ENCODE measurements around the gene PITPNM3.
"Not testable (repeated sequence)": the region's sequence is repeated elsewhere in the genome, so short reads cannot be mapped to it uniquely, and the experiment has no call there.

The PITPNM3 gene

GRCh38 chr17:6574687-6575595 lies 18.6 kb upstream of the PITPNM3 start:
- DNase-seq: peak; percentile 46

DNA sequence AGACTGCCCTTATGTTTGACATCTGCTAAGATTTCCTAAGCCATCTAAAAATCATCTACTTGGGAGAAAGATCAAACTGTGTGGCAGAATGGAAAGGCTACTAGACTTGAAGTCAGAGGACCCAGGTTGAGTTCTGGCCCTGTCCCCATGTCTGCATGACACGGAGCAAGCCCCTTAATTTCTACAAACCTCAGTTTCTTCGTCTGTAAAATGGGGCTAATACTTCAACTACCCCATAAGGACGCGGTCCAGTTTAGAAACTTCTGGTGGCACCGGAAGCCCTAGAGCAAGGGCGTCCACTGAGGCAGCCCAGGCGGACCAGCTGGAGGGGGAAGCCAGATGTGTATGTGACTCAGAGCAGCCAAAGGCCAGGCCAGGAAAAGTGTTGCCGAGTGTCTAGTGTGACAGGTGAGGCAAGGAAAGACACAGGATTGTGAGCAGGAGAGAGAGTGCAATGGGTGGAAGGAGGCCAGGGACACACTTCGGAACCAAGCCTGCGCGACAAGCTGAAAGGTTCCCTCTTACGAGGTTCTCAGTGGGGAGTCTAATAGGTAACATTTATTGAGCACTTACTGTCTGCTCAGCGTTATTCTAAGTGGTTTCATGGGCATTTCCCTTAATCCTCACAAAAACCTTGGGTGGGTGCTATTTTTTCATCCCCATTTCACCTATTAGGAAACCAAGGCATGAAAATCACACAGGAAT lies 17.8 kb upstream of the PITPNM3 start:
- no peak for DNase-seq

GRCh38 chr17:6573495-6573894 lies 17.1 kb upstream of the PITPNM3 start:
- not testable (repeated sequence) for DNase-seq

- no peak for DNase-seq
These were observed 16.6 kb upstream of the PITPNM3 start for GRCh38 chr17:6572972-6573370.

- DNase-seq: no peak
These were observed 15.1 kb upstream of the PITPNM3 start for GRCh38 chr17:6571452-6571781.

DNA sequence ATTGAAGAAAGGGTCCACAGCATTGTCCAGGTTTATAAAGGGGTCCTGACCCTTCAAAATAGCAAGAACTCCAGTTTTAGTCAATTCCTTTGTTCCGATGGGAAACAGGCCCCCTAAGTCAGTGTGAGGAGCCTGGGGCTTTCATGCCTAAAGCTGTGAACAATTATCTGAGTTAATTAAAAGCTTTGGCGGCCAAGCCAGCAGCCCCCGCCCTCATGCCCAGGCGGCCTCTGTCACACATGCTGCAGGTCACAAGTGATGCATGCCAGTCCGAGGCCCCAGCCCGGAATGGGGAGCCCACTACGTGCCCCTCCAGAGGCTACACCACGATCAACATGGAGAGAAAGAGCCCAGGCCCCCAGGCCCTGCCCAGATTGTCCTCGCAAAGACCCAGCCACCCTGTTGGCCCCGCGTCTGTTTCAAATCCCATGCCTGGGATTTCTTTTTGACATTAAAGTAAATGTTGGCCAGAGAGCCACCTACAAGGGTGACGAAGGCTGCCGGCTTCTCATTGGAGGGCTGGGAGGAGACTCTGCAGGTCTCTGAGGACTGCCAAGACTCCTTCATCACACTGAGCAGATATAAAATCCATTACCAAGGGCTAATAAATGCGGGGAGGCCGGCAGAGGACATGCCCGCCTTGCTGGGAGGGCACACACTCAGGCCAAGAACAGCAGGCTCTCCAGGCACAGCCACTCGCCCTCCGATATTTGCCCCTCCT lies 14.5 kb upstream of the PITPNM3 start:
- DNase-seq: no peak

DNA sequence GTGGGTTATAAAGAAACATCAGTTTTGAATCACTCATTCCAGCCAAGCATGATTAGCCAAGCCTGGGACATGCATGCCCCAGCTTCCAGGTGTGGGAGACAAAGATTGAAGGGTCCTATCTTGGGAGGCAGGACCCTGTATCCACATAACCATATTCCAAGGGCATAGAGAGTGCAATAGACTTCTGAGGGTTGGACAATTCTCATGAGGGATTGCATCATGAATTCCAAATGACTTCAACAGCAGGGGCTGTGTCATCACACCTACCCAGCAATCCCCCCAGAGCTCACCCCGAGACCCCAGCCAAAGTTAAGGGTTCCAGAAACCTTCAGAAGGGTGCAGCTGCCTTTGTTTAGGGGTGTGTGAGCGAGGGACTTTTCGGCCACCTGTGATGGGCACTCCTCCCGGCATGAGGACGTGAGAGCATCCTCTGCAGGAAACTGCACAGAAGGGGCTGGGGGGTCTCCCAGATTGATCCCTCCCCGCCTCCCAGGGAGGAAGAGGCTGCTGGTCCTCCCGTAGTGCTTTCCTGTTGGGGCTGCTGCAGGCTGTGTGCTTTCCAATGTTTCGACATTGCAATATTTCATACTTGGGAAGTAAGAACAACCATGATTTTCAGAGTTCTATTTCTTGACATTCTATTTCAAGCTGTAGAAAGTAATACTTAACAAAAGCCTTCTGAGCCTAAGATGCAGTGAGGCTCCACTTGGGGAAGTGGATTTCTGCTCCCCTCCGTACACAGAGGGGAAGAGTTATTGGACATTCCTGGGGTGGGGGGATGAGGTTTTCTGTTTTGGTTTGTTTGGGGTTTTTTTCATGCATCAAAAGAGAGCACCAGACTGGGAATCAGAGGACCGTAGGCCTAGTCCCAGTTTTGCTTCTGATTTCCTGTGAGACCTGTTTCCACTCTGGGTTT lies 13.3 kb upstream of the PITPNM3 start:
- no peak for DNase-seq

DNA sequence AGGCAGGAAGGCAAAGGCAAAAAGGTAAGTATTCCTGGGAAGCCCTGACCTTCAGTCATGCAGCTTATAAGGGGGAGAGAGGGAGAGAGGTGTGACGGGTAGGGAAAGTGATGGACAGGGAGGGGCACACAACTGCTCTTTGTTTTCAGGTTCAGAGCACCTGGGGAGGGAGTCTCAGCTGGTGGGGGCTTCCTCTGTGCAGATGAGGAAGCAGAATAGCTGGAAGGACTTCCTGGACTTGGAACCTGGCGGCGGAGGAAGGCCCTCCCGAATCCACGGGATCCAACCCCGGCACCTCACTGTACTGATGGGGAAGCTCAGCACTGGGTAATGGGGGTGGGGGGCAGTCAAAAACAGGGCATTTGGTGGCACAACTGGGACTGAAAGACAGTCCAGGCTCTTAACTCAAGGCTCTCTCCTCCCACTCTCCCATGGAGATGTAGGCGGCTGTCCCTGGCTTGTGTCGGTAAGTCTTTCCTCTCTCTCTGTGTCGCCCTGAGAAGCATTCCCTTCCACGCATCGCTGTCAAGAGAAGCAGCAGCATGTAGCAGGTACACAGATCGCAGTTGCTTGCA lies 11.9 kb upstream of the PITPNM3 start:
- no peak for DNase-seq

DNA sequence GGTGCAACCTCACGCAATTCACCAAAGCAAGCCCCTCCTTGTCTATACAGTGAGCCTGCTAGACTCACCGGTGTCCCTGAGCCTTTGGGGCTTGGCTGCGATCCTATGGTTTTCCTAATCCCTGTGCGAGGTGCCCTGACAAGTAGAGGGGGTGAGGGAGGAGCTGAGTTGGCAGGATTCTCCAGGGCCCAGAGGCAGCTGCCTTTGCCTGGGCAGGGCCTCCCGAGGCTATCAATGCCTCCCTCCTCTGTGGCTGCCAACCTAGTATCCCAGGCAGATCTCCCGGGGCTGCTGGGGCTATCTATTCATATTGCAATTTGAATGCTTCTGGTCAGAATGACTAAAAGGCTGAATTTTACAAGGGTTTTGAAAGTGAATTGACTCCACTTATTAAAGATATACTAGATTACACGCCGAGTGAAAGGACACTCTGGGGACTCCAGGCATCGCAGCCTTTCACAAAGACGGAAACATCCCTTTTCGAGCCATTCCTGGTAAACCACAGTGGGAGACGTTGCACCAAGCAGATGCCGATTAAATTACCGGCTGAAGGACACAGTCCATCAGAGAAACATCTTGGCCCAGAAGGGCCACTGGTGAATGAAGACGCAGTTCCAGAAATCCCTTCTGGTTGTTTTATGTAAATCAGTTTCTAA lies 11.3 kb upstream of the PITPNM3 start:
- no peak for DNase-seq

DNA sequence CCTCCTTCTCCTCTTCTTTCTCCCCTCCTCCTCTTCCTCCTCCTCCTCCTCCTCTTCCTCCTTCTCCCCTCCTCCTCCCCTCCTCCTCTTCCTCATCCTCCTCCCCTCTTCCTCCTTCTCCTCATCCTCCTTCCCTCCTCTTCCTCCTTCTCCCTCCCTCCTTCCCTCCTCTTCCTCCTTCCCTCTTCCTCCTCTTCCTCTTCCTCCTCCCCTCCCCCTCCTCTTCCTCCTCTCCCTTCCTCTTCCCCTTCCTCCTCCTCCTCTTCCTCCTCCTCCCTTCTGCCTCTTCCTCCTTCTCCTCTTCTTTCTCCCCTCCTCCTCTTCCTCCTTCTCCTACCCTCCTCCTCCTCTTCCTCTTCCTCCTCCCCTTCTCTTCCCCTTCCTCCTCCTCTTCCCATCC lies 5.1 kb upstream of the PITPNM3 start:
- DNase-seq: no peak

- DNase-seq: no peak
These were observed 4.1 kb upstream of the PITPNM3 start for GRCh38 chr17:6560496-6560895.

DNA sequence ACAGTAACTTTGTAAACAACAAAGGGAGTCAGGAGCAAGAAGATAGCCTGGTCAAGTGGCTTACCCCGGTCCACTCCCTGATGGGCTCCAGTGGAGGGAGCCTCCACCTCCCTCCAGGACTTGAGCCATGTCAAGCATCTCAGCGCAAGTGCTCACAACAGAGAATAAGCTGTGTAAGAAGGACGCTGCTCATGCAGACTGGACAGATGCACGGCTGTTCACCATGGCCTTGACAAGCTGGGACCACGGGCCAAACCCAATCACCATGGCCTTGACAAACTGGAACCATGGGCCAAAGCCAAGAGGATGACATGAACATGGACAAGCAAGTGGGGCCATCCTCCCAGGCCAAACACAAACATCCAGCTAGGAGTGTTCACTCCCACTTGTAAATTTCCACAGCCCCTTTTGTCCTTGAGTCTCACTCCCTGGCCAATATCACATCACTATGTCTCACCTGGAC lies 3.4 kb upstream of the PITPNM3 start:
- DNase-seq: no peak

- no peak for DNase-seq
These were observed 2.8 kb upstream of the PITPNM3 start for GRCh38 chr17:6558932-6559752.

- DNase-seq: no peak
These were observed 1.9 kb upstream of the PITPNM3 start for GRCh38 chr17:6558276-6558675.

- no peak for DNase-seq
These were observed 684 bp upstream of the PITPNM3 start for GRCh38 chr17:6557040-6557438.

GRCh38 chr17:6555331-6556120 lies 829 bp downstream of the PITPNM3 start:
- no peak for DNase-seq

DNA sequence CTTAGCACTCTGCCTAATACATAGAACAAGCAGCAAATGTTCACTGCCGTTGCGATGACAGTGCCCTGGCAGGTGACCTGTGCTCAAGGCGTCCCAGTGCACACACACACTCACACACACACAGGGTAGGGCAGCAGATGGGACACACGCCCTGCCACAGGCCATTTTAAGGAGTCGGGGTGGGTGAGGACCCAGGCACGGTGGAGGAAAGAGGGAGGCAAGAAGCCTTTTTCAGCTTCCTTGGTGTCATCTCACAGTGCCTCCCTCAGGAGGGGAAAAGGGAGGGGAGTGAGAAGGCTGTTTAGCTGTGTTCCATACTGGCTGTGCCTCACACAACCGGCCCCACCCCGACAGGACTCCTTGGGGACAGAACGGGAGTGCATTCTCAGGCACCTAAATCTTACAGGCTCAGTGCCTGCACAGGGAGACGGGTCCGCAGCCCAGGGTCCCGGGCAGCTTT lies 1.5 kb downstream of the PITPNM3 start:
- DNase-seq: no peak

DNA sequence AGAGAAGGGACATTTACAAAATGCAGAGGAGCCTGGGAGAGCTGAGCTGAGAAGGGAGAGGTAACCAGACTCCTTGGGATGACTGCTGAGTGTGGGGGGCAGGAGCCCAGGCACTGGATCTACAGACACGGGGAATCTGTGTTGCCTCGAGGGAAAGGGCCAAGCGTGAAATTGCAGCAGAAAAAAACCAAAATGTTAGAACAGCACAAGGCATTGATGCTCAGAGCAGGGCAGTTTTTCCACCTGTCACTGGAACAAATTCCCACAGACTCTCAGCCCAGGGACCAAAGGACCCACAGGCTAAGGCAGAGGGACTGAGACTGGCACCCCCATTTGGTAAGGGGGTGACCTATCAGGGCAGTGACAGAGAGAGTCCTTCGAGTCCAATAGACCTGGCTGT lies 2.0 kb downstream of the PITPNM3 start:
- no peak for DNase-seq

GRCh38 chr17:6551869-6552531 lies 4.4 kb downstream of the PITPNM3 start:
- DNase-seq: no peak

Data from hematopoietic multipotent progenitor cell treated with erythropoietin and hydrocortisone succinate and interleukin-3 and kit ligand, for 8 days (in vitro differentiated cells).